ENCODE results near the gene SLC37A1.

Gene SLC37A1

DNA sequence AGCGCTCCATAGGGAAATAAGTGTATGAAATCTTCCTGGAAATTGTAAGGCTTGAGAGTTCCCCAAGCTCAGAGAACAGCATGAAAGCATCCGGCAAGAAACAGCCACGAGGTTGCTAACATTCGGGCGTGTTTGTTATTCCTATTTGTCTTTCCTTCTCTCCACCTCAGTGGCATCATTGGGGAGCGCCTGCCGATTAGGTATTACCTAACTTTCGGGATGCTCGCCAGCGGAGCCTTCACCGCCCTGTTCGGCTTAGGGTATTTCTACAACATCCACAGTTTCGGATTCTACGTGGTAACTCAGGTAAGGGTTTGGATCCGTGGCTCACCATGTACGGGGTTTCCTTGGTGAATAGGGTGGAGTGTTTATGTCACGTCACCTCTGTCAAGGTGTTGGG is 25.7 kb downstream of the SLC37A1 start:
- no peaks in the 10 kb centered on the region for H3K4me1 ChIP-seq (ENCODE audit: control insufficient read depth in 1 of 2, insufficient read depth in 1 of 2, low read depth in 1 of 2, low read length in 1 of 2)
- no peaks in the 10 kb centered on the region for H3K27me3 ChIP-seq
- no peak overlapping the region for H3K4me3 ChIP-seq (ENCODE audit: low read depth in 1 of 2, low read length in 1 of 2)
- H3K36me3 ChIP-seq = peaks cover 78% of the 10 kb centered on the region
- no peak overlapping the region for H3K27ac ChIP-seq
- TF ChIP-seq, protein P1, sequence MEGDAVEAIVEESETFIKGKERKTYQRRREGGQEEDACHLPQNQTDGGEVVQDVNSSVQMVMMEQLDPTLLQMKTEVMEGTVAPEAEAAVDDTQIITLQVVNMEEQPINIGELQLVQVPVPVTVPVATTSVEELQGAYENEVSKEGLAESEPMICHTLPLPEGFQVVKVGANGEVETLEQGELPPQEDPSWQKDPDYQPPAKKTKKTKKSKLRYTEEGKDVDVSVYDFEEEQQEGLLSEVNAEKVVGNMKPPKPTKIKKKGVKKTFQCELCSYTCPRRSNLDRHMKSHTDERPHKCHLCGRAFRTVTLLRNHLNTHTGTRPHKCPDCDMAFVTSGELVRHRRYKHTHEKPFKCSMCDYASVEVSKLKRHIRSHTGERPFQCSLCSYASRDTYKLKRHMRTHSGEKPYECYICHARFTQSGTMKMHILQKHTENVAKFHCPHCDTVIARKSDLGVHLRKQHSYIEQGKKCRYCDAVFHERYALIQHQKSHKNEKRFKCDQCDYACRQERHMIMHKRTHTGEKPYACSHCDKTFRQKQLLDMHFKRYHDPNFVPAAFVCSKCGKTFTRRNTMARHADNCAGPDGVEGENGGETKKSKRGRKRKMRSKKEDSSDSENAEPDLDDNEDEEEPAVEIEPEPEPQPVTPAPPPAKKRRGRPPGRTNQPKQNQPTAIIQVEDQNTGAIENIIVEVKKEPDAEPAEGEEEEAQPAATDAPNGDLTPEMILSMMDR (IDR thresholded peaks at IDR 0.05) = no peak
- H3K9me3 ChIP-seq = no peaks in the 10 kb centered on the region

DNA sequence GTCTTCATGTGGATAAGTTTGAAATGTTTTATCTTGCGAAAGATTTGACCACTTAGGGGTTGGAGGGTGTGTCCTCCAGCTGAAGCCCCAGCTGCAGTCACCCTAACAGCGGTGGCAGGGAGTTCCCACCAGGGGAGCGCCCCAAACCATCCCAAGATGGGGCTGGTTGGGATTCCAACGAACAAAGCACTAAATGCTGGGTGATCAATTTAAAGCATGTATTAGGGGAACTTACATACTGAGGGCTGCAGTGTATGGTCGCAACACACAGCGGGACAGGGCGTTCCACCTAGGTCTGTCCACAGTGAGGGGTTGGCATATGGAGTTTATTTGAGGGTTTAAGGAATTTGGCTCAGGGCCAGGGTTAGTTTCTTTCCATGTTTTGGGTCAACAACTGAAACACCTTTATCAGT is 26.3 kb downstream of the SLC37A1 start:
- H3K9me3 ChIP-seq = no peaks in the 10 kb centered on the region
- H3K36me3 ChIP-seq = peaks cover 84% of the 10 kb centered on the region
- TF ChIP-seq, protein P1 (IDR thresholded peaks at IDR 0.05) = no peak

DNA sequence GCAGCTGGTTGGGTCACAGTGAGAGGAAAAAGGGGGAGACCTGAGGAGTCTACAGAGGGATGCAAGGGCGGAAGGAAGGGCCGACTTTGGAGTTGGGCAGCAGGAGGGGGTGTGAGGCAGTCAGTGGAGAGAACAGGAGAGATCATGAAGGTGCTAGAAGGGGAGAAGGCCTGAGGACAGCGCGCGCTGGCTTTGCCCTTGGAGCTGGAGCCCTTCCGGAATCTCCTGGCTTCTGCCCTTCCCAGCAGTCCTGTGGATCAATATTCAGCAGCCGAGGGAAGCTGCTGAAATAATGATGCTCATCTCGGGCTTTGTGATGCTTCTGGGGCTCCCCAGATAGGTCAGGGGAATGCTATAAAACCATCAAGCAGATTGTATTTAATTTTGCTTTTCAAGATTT is 26.7 kb downstream of the SLC37A1 start:
- H3K27me3 ChIP-seq = no peaks in the 10 kb centered on the region
- TF ChIP-seq, protein P1 (IDR thresholded peaks at IDR 0.05) = no peak
- H3K27ac ChIP-seq = no peak overlapping the region
- peaks cover 85% of the 10 kb centered on the region for H3K36me3 ChIP-seq
- H3K9me3 ChIP-seq = no peaks in the 10 kb centered on the region
- no peak overlapping the region for H3K4me3 ChIP-seq (ENCODE audit: low read depth in 1 of 2, low read length in 1 of 2)
- no peaks in the 10 kb centered on the region for H3K4me1 ChIP-seq (ENCODE audit: control insufficient read depth in 1 of 2, insufficient read depth in 1 of 2, low read depth in 1 of 2, low read length in 1 of 2)

More for the DNA sequence above, 26.3 kb downstream of the SLC37A1 start:
- H3K27me3 ChIP-seq = no peaks in the 10 kb centered on the region
- no peak overlapping the region for H3K4me3 ChIP-seq (ENCODE audit: low read depth in 1 of 2, low read length in 1 of 2)
- no peaks in the 10 kb centered on the region for H3K4me1 ChIP-seq (ENCODE audit: control insufficient read depth in 1 of 2, insufficient read depth in 1 of 2, low read depth in 1 of 2, low read length in 1 of 2)
- H3K27ac ChIP-seq = no peak overlapping the region

DNA sequence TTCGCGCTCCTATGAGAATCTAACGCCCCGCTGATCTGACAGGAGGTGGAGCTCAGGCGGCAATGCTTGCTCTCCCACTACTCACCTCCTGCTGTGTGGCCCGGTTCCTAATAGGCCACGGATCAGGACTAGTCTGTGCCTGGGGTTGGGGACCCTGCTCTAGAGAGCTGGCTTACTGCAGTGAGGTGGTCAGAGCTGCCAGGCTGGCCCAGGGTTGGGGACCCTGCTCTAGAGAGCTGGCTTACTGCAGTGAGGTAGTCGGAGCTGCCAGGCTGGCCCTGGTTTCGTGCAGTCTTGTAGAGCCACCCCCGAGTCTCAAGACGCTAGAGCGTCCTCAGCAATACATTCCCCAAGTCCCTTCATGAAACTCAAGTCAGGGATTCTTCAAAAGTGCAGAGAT is 27.5 kb downstream of the SLC37A1 start:
- H3K27ac ChIP-seq = no peak overlapping the region
- no peaks in the 10 kb centered on the region for H3K4me1 ChIP-seq (ENCODE audit: control insufficient read depth in 1 of 2, insufficient read depth in 1 of 2, low read depth in 1 of 2, low read length in 1 of 2)
- H3K27me3 ChIP-seq = no peaks in the 10 kb centered on the region
- H3K4me3 ChIP-seq (ENCODE audit: low read depth in 1 of 2, low read length in 1 of 2) = no peak overlapping the region
- TF ChIP-seq, protein P1 (IDR thresholded peaks at IDR 0.05) = no peak
- H3K36me3 ChIP-seq = peaks cover 85% of the 10 kb centered on the region
- no peaks in the 10 kb centered on the region for H3K9me3 ChIP-seq

DNA sequence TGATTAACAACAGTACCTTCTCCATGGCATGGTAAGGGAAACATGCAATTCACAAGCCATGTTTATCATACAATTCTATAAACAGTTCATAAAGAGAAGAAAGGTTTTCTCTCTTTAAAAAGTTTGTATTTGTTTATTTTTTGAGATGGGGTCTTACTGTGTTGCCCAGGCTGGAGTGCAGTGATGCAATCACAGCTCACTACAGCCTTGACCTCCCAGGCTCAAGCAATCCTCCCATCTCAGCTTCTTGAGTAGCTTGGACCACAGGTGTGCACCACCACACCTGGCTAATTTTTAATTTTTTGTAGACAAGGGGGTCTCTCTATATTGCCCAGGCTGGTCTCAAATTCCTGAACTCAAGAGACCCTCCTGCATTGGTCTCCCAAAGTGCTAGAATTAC is 28.0 kb downstream of the SLC37A1 start:
- no peaks in the 10 kb centered on the region for H3K9me3 ChIP-seq
- H3K36me3 ChIP-seq = peaks cover 85% of the 10 kb centered on the region
- no peaks in the 10 kb centered on the region for H3K27me3 ChIP-seq
- H3K4me1 ChIP-seq (ENCODE audit: control insufficient read depth in 1 of 2, insufficient read depth in 1 of 2, low read depth in 1 of 2, low read length in 1 of 2) = no peaks in the 10 kb centered on the region
- TF ChIP-seq, protein P1 (IDR thresholded peaks at IDR 0.05) = no peak
- no peak overlapping the region for H3K27ac ChIP-seq
- no peak overlapping the region for H3K4me3 ChIP-seq (ENCODE audit: low read depth in 1 of 2, low read length in 1 of 2)

DNA sequence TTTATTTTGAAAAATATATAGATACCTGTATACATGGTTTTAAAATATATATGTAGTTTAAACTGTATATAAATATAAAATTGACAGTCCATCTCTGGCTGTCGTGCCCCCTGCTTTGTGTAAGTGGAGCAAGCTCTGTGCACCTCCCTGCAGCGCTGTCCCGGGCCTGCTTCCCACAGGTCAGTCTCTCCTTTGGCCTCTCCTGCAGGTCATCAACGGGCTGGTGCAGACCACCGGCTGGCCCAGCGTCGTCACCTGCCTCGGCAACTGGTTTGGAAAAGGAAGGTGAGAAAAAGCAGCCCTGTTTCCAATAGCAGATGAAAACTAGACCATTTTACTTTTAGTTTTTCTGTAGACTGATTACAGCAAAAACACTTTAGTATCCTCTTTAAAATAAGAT is 28.5 kb downstream of the SLC37A1 start:
- Histone ChIP-seq H3K4me3 (ENCODE audit: low read depth in 1 of 2, low read length in 1 of 2) (no peak overlapping the region), H3K27ac (no peak overlapping the region), H3K9me3 (no peaks in the 10 kb centered on the region), H3K27me3 (no peaks in the 10 kb centered on the region), H3K36me3 (peaks cover 85% of the 10 kb centered on the region), H3K4me1 (ENCODE audit: control insufficient read depth in 1 of 2, insufficient read depth in 1 of 2, low read depth in 1 of 2, low read length in 1 of 2) (no peaks in the 10 kb centered on the region)
- TF ChIP-seq, protein P1 (IDR thresholded peaks at IDR 0.05) = no peak
